Fibroblast of lung (primary cell): Measurements from ENCODE around the gene SLCO1A2.

Source experiments
- EZH2 ChIP-seq: IDR thresholded peaks from 2 replicates; pipeline ENCODE4 v1.5.1; 2012; ENCODE audit warnings: low read length, control low read depth, mild to moderate bottlenecking; ENCODE audit errors: missing control alignments
- TF ChIP-seq, protein P1 (sequence below), 2 donors: IDR thresholded peaks in 1 of 2; conservative IDR thresholded peaks in 1 of 2; 1 replicate in 1 of 2; 2 replicates in 1 of 2; pipeline ENCODE4 v1.5.1; 2011 to 2012; ENCODE audit warnings: low read length in 2 of 2, control low read depth in 1 of 2, inconsistent platforms in 1 of 2, low read depth in 1 of 2, mild to moderate bottlenecking in 1 of 2

GRCh38 chr12:21220266-21220665 lies 114.5 kb downstream of the SLCO1A2 start:
- TF ChIP-seq, protein P1, sequence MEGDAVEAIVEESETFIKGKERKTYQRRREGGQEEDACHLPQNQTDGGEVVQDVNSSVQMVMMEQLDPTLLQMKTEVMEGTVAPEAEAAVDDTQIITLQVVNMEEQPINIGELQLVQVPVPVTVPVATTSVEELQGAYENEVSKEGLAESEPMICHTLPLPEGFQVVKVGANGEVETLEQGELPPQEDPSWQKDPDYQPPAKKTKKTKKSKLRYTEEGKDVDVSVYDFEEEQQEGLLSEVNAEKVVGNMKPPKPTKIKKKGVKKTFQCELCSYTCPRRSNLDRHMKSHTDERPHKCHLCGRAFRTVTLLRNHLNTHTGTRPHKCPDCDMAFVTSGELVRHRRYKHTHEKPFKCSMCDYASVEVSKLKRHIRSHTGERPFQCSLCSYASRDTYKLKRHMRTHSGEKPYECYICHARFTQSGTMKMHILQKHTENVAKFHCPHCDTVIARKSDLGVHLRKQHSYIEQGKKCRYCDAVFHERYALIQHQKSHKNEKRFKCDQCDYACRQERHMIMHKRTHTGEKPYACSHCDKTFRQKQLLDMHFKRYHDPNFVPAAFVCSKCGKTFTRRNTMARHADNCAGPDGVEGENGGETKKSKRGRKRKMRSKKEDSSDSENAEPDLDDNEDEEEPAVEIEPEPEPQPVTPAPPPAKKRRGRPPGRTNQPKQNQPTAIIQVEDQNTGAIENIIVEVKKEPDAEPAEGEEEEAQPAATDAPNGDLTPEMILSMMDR (conservative IDR thresholded peaks at IDR 0.05 in 1 of 2, IDR thresholded peaks at IDR 0.05 in 1 of 2; ENCODE audit: low read depth in 1 of 2, low read length in 2 of 2): no peak
- TF ChIP-seq EZH2: no peak
